ENCODE data around the gene BRIX1. TPM values are rescaled to one million over a fixed set of nuclear protein-coding genes. Genes with fewer than 3 reads are reported as not detected.

BRIX1 gene
- total RNA-seq, 1 experiment from 2014 or later, result 76.4 TPM

- POLR2A ChIA-PET, result no interaction called here
- Histone ChIP-seq H3K79me2 (ENCODE audit: insufficient read depth, low read length) (peaks cover 50% of the 10 kb centered on the region), H4K20me1 (ENCODE audit: insufficient read depth) (peaks cover 5% of the 10 kb centered on the region), H3K9ac (ENCODE audit: low read length) (no peak overlapping the region), H3K9me3 (ENCODE audit: control insufficient read depth in 1 of 2, insufficient read depth in 1 of 2, low read depth in 1 of 2, low read length in 2 of 2) (no peaks in the 10 kb centered on the region), H3K9me2 (ENCODE audit: insufficient read depth) (no peaks in the 10 kb centered on the region), H3K27me3 (ENCODE audit: insufficient read depth, low read length) (no peaks in the 10 kb centered on the region), H2AFZ (ENCODE audit: low read depth, low read length, poor library complexity, severe bottlenecking) (no peak overlapping the region), H3K4me2 (ENCODE audit: low read length) (no peak overlapping the region), H3K36me3 (ENCODE audit: control insufficient read depth in 1 of 2, insufficient read depth in 2 of 2, low read length in 2 of 2) (peaks cover 10 to 13% of the 10 kb centered on the region in 2 experiments; a peak in 3 of 4 replicates), H3K4me3 (replicated peaks in 1 of 2; ENCODE audit: low read depth in 1 of 2, low read length in 2 of 2) (no peak overlapping the region), H3K4me1 (ENCODE audit: control insufficient read depth in 1 of 2, insufficient read depth in 2 of 2, low read length in 2 of 2) (peaks cover 11 to 24% of the 10 kb centered on the region in 2 experiments; a peak in 3 of 4 replicates), H3K27ac (ENCODE audit: low read depth, low read length) (no peak overlapping the region)
- CTCF ChIA-PET, result interaction anchor here (0.9 kb wide), 1 partner anchor 70 kb away, joined by 3 read pairs; no protein-coding TSS in a partner anchor
- BruUV-seq (replicated peaks), result no TSS peak
- RAD21 ChIA-PET (ENCODE audit: low non-redundant PET in 1 of 2, low total read pairs in 2 of 2, uncharacterized antibody in 2 of 2, unreplicated experiment in 2 of 2), result no interaction called here
- no peak for TF ChIP-seq POLR2AphosphoS5 (IDR thresholded peaks at IDR 0.05; ENCODE audit: low read depth, low read length)
- TF ChIP-seq SRF (IDR thresholded peaks at IDR 0.05; ENCODE audit: low read depth), result no peak
- TF ChIP-seq CTCF (IDR thresholded peaks at IDR 0.05 in 2 of 3, conservative IDR thresholded peaks at IDR 0.05 in 1 of 3; ENCODE audit: borderline replicate concordance in 1 of 3, insufficient read depth in 1 of 3, low read depth in 2 of 3, low read length in 2 of 3), result no peak
- TF ChIP-seq RAD21 (IDR thresholded peaks at IDR 0.05; ENCODE audit: low read depth), result no peak
- TF ChIP-seq, protein P1, sequence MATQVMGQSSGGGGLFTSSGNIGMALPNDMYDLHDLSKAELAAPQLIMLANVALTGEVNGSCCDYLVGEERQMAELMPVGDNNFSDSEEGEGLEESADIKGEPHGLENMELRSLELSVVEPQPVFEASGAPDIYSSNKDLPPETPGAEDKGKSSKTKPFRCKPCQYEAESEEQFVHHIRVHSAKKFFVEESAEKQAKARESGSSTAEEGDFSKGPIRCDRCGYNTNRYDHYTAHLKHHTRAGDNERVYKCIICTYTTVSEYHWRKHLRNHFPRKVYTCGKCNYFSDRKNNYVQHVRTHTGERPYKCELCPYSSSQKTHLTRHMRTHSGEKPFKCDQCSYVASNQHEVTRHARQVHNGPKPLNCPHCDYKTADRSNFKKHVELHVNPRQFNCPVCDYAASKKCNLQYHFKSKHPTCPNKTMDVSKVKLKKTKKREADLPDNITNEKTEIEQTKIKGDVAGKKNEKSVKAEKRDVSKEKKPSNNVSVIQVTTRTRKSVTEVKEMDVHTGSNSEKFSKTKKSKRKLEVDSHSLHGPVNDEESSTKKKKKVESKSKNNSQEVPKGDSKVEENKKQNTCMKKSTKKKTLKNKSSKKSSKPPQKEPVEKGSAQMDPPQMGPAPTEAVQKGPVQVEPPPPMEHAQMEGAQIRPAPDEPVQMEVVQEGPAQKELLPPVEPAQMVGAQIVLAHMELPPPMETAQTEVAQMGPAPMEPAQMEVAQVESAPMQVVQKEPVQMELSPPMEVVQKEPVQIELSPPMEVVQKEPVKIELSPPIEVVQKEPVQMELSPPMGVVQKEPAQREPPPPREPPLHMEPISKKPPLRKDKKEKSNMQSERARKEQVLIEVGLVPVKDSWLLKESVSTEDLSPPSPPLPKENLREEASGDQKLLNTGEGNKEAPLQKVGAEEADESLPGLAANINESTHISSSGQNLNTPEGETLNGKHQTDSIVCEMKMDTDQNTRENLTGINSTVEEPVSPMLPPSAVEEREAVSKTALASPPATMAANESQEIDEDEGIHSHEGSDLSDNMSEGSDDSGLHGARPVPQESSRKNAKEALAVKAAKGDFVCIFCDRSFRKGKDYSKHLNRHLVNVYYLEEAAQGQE (IDR thresholded peaks at IDR 0.05; ENCODE audit: low read depth), result no peak
- TF ChIP-seq SIN3A (IDR thresholded peaks at IDR 0.05; ENCODE audit: low read depth), result no peak
- TF ChIP-seq FOSL1 (IDR thresholded peaks at IDR 0.05; ENCODE audit: low read depth), result no peak
- TF ChIP-seq CEBPB (IDR thresholded peaks at IDR 0.05; ENCODE audit: low read depth), result no peak
- DNase-seq (ENCODE audit: low read depth, low spot score) (no peak), ATAC-seq (no peak)
- intact Hi-C loops (cut with micrococcal nuclease), result no loop called here
Observed at GRCh38 chr5:34932947-34933346, 17.4 kb downstream of the BRIX1 start.

All from HCT116 (cell line).